Stomach (tissue), 4 donors: ENCODE measurements around the gene HEPN1.

Source experiments
- CTCF ChIP-seq, 7 experiments: fragments of 450-650 bp in 4 of 7; fragments of 200-600 bp in 3 of 7; sonication (generic) in 3 of 7; IDR thresholded peaks; one replicate each; pipeline ENCODE4 v1.5.1; 2016 to 2019; ENCODE audit warnings: antibody characterized with exemption in 7 of 7, control low read depth in 2 of 7, mild to moderate bottlenecking in 1 of 7
- POLR2A ChIP-seq, 4 donors: fragments of 450-650 bp; IDR thresholded peaks; one replicate each; pipeline ENCODE4 v1.6.1; 2016; ENCODE audit warnings: antibody characterized with exemption in 4 of 4, control low read depth in 2 of 4, mild to moderate bottlenecking in 1 of 4, moderate library complexity in 1 of 4

- TF ChIP-seq CTCF (IDR thresholded peaks at IDR 0.05) (no peak), POLR2A (IDR thresholded peaks at IDR 0.05) (no peak)
Observed at GRCh38 chr11:124944565-124944964, 25.5 kb downstream of the HEPN1 start.
